H1 (cell line): Measurements from ENCODE around the gene HMX1. TPM values are rescaled to one million over a fixed set of nuclear protein-coding genes. Genes with fewer than 3 reads are reported as not detected.

Source experiments
- BRCA1 ChIP-seq: IDR thresholded peaks from 2 replicates; pipeline ENCODE4 v1.6.1; 2012; ENCODE audit warnings: low read depth, low read length, improper control_type of control experiment
- CHD1 ChIP-seq: IDR thresholded peaks from 2 replicates; pipeline ENCODE4 v1.6.1; 2012; ENCODE audit warnings: low read depth, low read length, improper control_type of control experiment
- EP300 ChIP-seq, 2 experiments: IDR thresholded peaks; 1 replicate in 1 of 2; 2 replicates in 1 of 2; pipeline ENCODE4 v1.6.1; 2011 to 2012; ENCODE audit warnings: low read depth in 2 of 2, low read length in 2 of 2, mild to moderate bottlenecking in 2 of 2, borderline replicate concordance in 1 of 2, inconsistent platforms in 1 of 2, moderate library complexity in 1 of 2
- EZH2 ChIP-seq: fragments of 200-600 bp; sonication (generic); IDR thresholded peaks from 2 replicates; pipeline ENCODE4 v1.7.1; 2012; ENCODE audit warnings: low read depth, mild to moderate bottlenecking, moderate library complexity, low read length, inconsistent platforms; ENCODE audit not compliant: severe bottlenecking
- RAD21 ChIP-seq, 2 experiments: IDR thresholded peaks in 1 of 2; conservative IDR thresholded peaks in 1 of 2; 2 replicates each; pipeline ENCODE4 v1.6.1; 2011; ENCODE audit warnings: low read depth in 2 of 2, low read length in 2 of 2, improper control_type of control experiment in 1 of 2, inconsistent platforms in 1 of 2, mild to moderate bottlenecking in 1 of 2, moderate library complexity in 1 of 2
- YY1 ChIP-seq: IDR thresholded peaks from 2 replicates; pipeline ENCODE4 v1.6.1; 2011; ENCODE audit warnings: low read depth, mild to moderate bottlenecking, low read length
- polyA plus RNA-seq, 7 experiments: library from polyadenylated mRNA; depleted of rRNA in 3 of 7; stranded (reverse) in 5 of 7; unstranded in 2 of 7; fragments of >200 nt in 5 of 7; fragments of 200-250 nt in 2 of 7; gene quantifications; 1 replicate in 5 of 7; 2 replicates in 1 of 7; 4 replicates in 1 of 7; pipeline versions ENCODE4 v1.2.1 to v1.2.3, GENCODE V29; 2011 to 2013; ENCODE audit warnings: missing spikeins in 2 of 7, mixed read lengths in 2 of 7
- total RNA-seq: library from RNA; stranded (reverse); fragmentation: NEBNext Ultra II Directional; extraction: Animal tissue kit (Norgen Biotek cat#: 25700); gene quantifications from 2 replicates; pipeline ENCODE4 v1.2.1, GENCODE V29; 2021
- TF ChIP-seq, protein P1 (sequence below): fragments of 300-600 bp; sonication (generic); IDR thresholded peaks from 2 replicates; pipeline ENCODE4 v1.7.1; 2012; ENCODE audit warnings: low read length, moderate library complexity, mild to moderate bottlenecking, inconsistent platforms; ENCODE audit not compliant: insufficient replicate concordance

HMX1 gene
- total and polyA plus RNA-seq, 2 of the 8 experiments (the other 6 are each of a cell fraction or from before 2014, with no cell fraction given), result 0.26 TPM; not detected in 1

DNA sequence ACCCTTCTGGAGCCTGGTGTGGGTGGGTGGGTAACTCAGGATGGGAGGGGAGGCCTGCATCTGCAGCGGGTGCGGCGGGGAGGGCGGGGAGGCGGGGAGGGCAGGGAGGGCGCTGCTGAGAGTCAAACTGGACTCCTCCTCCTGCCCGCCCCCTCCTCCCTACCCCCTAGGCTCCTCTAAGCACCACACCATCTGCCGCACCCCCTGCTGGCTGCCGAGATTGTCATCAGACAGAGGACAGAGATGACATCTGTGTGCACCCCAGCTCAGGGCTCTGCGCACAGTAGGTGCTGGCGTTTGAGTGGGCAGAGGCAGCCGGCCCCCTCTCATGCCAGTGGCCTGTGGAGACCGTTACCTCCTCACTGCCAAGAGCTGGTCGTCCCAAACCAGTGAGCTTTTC, 10.6 kb upstream of the HMX1 start (continued):
- TF ChIP-seq, protein P1, sequence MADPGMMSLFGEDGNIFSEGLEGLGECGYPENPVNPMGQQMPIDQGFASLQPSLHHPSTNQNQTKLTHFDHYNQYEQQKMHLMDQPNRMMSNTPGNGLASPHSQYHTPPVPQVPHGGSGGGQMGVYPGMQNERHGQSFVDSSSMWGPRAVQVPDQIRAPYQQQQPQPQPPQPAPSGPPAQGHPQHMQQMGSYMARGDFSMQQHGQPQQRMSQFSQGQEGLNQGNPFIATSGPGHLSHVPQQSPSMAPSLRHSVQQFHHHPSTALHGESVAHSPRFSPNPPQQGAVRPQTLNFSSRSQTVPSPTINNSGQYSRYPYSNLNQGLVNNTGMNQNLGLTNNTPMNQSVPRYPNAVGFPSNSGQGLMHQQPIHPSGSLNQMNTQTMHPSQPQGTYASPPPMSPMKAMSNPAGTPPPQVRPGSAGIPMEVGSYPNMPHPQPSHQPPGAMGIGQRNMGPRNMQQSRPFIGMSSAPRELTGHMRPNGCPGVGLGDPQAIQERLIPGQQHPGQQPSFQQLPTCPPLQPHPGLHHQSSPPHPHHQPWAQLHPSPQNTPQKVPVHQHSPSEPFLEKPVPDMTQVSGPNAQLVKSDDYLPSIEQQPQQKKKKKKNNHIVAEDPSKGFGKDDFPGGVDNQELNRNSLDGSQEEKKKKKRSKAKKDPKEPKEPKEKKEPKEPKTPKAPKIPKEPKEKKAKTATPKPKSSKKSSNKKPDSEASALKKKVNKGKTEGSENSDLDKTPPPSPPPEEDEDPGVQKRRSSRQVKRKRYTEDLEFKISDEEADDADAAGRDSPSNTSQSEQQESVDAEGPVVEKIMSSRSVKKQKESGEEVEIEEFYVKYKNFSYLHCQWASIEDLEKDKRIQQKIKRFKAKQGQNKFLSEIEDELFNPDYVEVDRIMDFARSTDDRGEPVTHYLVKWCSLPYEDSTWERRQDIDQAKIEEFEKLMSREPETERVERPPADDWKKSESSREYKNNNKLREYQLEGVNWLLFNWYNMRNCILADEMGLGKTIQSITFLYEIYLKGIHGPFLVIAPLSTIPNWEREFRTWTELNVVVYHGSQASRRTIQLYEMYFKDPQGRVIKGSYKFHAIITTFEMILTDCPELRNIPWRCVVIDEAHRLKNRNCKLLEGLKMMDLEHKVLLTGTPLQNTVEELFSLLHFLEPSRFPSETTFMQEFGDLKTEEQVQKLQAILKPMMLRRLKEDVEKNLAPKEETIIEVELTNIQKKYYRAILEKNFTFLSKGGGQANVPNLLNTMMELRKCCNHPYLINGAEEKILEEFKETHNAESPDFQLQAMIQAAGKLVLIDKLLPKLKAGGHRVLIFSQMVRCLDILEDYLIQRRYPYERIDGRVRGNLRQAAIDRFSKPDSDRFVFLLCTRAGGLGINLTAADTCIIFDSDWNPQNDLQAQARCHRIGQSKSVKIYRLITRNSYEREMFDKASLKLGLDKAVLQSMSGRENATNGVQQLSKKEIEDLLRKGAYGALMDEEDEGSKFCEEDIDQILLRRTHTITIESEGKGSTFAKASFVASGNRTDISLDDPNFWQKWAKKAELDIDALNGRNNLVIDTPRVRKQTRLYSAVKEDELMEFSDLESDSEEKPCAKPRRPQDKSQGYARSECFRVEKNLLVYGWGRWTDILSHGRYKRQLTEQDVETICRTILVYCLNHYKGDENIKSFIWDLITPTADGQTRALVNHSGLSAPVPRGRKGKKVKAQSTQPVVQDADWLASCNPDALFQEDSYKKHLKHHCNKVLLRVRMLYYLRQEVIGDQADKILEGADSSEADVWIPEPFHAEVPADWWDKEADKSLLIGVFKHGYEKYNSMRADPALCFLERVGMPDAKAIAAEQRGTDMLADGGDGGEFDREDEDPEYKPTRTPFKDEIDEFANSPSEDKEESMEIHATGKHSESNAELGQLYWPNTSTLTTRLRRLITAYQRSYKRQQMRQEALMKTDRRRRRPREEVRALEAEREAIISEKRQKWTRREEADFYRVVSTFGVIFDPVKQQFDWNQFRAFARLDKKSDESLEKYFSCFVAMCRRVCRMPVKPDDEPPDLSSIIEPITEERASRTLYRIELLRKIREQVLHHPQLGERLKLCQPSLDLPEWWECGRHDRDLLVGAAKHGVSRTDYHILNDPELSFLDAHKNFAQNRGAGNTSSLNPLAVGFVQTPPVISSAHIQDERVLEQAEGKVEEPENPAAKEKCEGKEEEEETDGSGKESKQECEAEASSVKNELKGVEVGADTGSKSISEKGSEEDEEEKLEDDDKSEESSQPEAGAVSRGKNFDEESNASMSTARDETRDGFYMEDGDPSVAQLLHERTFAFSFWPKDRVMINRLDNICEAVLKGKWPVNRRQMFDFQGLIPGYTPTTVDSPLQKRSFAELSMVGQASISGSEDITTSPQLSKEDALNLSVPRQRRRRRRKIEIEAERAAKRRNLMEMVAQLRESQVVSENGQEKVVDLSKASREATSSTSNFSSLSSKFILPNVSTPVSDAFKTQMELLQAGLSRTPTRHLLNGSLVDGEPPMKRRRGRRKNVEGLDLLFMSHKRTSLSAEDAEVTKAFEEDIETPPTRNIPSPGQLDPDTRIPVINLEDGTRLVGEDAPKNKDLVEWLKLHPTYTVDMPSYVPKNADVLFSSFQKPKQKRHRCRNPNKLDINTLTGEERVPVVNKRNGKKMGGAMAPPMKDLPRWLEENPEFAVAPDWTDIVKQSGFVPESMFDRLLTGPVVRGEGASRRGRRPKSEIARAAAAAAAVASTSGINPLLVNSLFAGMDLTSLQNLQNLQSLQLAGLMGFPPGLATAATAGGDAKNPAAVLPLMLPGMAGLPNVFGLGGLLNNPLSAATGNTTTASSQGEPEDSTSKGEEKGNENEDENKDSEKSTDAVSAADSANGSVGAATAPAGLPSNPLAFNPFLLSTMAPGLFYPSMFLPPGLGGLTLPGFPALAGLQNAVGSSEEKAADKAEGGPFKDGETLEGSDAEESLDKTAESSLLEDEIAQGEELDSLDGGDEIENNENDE, result no peak
- TF ChIP-seq YY1 (no peak), CHD1 (no peak), EZH2 (no peak), EP300 (IDR thresholded peaks at IDR 0.05; ENCODE audit: borderline replicate concordance in 1 of 2, low read depth in 2 of 2, low read length in 2 of 2) (no peak), RAD21 (IDR thresholded peaks at IDR 0.05 in 1 of 2, conservative IDR thresholded peaks at IDR 0.05 in 1 of 2; ENCODE audit: low read depth in 2 of 2, low read length in 2 of 2) (no peak), BRCA1 (no peak)
